ENCODE data around the gene PPIL1.

PPIL1 gene

GRCh38 chr6:36829919-36830544 is 44.6 kb downstream of the PPIL1 start:
- Histone ChIP-seq H3F3A (ENCODE audit: insufficient read depth, low read length) (no peaks in the 10 kb centered on the region), H3K9me3 (ENCODE audit: low read length) (peaks cover 7% of the 10 kb centered on the region), H3K9me2 (ENCODE audit: low read depth, low read length) (no peaks in the 10 kb centered on the region), H3K4me2 (ENCODE audit: low read length) (no peak overlapping the region), H3K9ac (ENCODE audit: low read length) (no peak overlapping the region), H3K36me3 (ENCODE audit: insufficient read depth, low read length) (no peaks in the 10 kb centered on the region; the same call in 1 of the 2 replicates), H3K27ac (ENCODE audit: low read depth, low read length, poor library complexity, severe bottlenecking) (no peak overlapping the region), H3K79me2 (ENCODE audit: insufficient read depth, low read length) (no peaks in the 10 kb centered on the region), H4K20me1 (ENCODE audit: insufficient read depth, low read length) (no peaks in the 10 kb centered on the region), H3K27me3 (ENCODE audit: insufficient read depth, low read length) (peaks cover 7% of the 10 kb centered on the region; the same call in 1 of the 2 replicates), H2AFZ (ENCODE audit: low read length) (no peak overlapping the region), H3K4me1 (ENCODE audit: insufficient read depth, low read length, severe bottlenecking) (no peaks in the 10 kb centered on the region), H3K4me3 (ENCODE audit: low read depth, low read length, poor library complexity, severe bottlenecking) (no peak overlapping the region)
- TF ChIP-seq EZH2 (IDR thresholded peaks at IDR 0.05; ENCODE audit: borderline replicate concordance, low read length) (no peak), CTCF (IDR thresholded peaks at IDR 0.05; ENCODE audit: low read length) (no peak)

GRCh38 chr6:36827261-36828079 is 47.1 kb downstream of the PPIL1 start:
- H3K9me3 ChIP-seq (ENCODE audit: low read length): no peaks in the 10 kb centered on the region; the same call in 1 of the 2 replicates
- no peak overlapping the region for H2AFZ ChIP-seq (ENCODE audit: low read length)
- no peak overlapping the region for H3K4me3 ChIP-seq (ENCODE audit: low read depth, low read length, poor library complexity, severe bottlenecking)
- H4K20me1 ChIP-seq (ENCODE audit: insufficient read depth, low read length): no peaks in the 10 kb centered on the region
- no peaks in the 10 kb centered on the region; the same call in 1 of the 2 replicates for H3K36me3 ChIP-seq (ENCODE audit: insufficient read depth, low read length)
- no peaks in the 10 kb centered on the region for H3F3A ChIP-seq (ENCODE audit: insufficient read depth, low read length)
- H3K27ac ChIP-seq (ENCODE audit: low read depth, low read length, poor library complexity, severe bottlenecking): no peak overlapping the region
- TF ChIP-seq EZH2 (IDR thresholded peaks at IDR 0.05; ENCODE audit: borderline replicate concordance, low read length) (no peak), CTCF (IDR thresholded peaks at IDR 0.05; ENCODE audit: low read length) (no peak)
- no peak overlapping the region for H3K4me2 ChIP-seq (ENCODE audit: low read length)
- H3K9me2 ChIP-seq (ENCODE audit: low read depth, low read length): no peaks in the 10 kb centered on the region
- no peaks in the 10 kb centered on the region for H3K79me2 ChIP-seq (ENCODE audit: insufficient read depth, low read length)
- H3K27me3 ChIP-seq (ENCODE audit: insufficient read depth, low read length): 0 out of 2 replicates have a peak, but pooled peaks cover 7% of the 10 kb centered on the region
- H3K4me1 ChIP-seq (ENCODE audit: insufficient read depth, low read length, severe bottlenecking): no peaks in the 10 kb centered on the region
- no peak overlapping the region for H3K9ac ChIP-seq (ENCODE audit: low read length)

GRCh38 chr6:36826520-36827227 is 47.9 kb downstream of the PPIL1 start:
- Histone ChIP-seq H3K9me2 (ENCODE audit: low read depth, low read length) (no peaks in the 10 kb centered on the region), H3K4me2 (ENCODE audit: low read length) (no peak overlapping the region), H3F3A (ENCODE audit: insufficient read depth, low read length) (no peaks in the 10 kb centered on the region), H2AFZ (ENCODE audit: low read length) (no peak overlapping the region), H3K27ac (ENCODE audit: low read depth, low read length, poor library complexity, severe bottlenecking) (no peak overlapping the region), H3K36me3 (ENCODE audit: insufficient read depth, low read length) (no peaks in the 10 kb centered on the region), H3K4me3 (ENCODE audit: low read depth, low read length, poor library complexity, severe bottlenecking) (no peak overlapping the region), H4K20me1 (ENCODE audit: insufficient read depth, low read length) (no peaks in the 10 kb centered on the region), H3K9me3 (ENCODE audit: low read length) (no peaks in the 10 kb centered on the region), H3K9ac (ENCODE audit: low read length) (no peak overlapping the region), H3K4me1 (ENCODE audit: insufficient read depth, low read length, severe bottlenecking) (no peaks in the 10 kb centered on the region), H3K27me3 (ENCODE audit: insufficient read depth, low read length) (0 out of 2 replicates have a peak, but pooled peaks cover 7% of the 10 kb centered on the region), H3K79me2 (ENCODE audit: insufficient read depth, low read length) (no peaks in the 10 kb centered on the region)
- TF ChIP-seq CTCF (IDR thresholded peaks at IDR 0.05; ENCODE audit: low read length) (no peak), EZH2 (IDR thresholded peaks at IDR 0.05; ENCODE audit: borderline replicate concordance, low read length) (no peak)
